Ishikawa (cell line): Measurements from ENCODE around the gene SEC31A.

Source experiments
- CEBPB ChIP-seq: IDR thresholded peaks from 2 replicates; pipeline ENCODE4 v1.6.1; 2012
- CREB1 ChIP-seq: IDR thresholded peaks from 2 replicates; pipeline ENCODE4 v1.6.1; 2012; ENCODE audit warnings: low read depth
- EGR1 ChIP-seq: IDR thresholded peaks from 2 replicates; pipeline ENCODE4 v1.6.1; 2012
- EP300 ChIP-seq: IDR thresholded peaks from 2 replicates; pipeline ENCODE4 v1.6.1; 2012; ENCODE audit warnings: borderline replicate concordance
- FOXM1 ChIP-seq: IDR thresholded peaks from 2 replicates; pipeline ENCODE4 v1.6.1; 2012; ENCODE audit warnings: low read depth, borderline replicate concordance
- MAX ChIP-seq: IDR thresholded peaks from 2 replicates; pipeline ENCODE4 v1.6.1; 2012
- NFIC ChIP-seq: IDR thresholded peaks from 2 replicates; pipeline ENCODE4 v1.6.1; 2012
- RAD21 ChIP-seq: IDR thresholded peaks from 2 replicates; pipeline ENCODE4 v1.6.1; 2012; ENCODE audit warnings: low read depth
- REST ChIP-seq: IDR thresholded peaks from 2 replicates; pipeline ENCODE4 v1.6.1; 2012; ENCODE audit warnings: low read depth, mild to moderate bottlenecking
- TAF1 ChIP-seq: IDR thresholded peaks from 2 replicates; pipeline ENCODE4 v1.6.1; 2012; ENCODE audit warnings: low read depth, mild to moderate bottlenecking
- TCF12 ChIP-seq: IDR thresholded peaks from 2 replicates; pipeline ENCODE4 v1.6.1; 2012; ENCODE audit warnings: low read depth
- TEAD4 ChIP-seq: IDR thresholded peaks from 2 replicates; pipeline ENCODE4 v1.6.1; 2012
- USF1 ChIP-seq: IDR thresholded peaks from 2 replicates; pipeline ENCODE4 v1.6.1; 2012
- YY1 ChIP-seq: IDR thresholded peaks from 2 replicates; pipeline ENCODE4 v1.6.1; 2012; ENCODE audit warnings: low read depth
- ZBTB7A ChIP-seq: IDR thresholded peaks from 2 replicates; pipeline ENCODE4 v1.6.1; 2012; ENCODE audit warnings: low read depth

SEC31A gene

GRCh38 chr4:82803746-82804145 is 87.2 kb downstream of the SEC31A start:
- no peak for TF ChIP-seq USF1
- no peak for TF ChIP-seq FOXM1
- TF ChIP-seq RAD21 = no peak
- TF ChIP-seq TEAD4 = no peak
- TF ChIP-seq YY1 = no peak
- TF ChIP-seq REST = no peak
- TF ChIP-seq MAX = no peak
- TF ChIP-seq NFIC = no peak
- TF ChIP-seq TCF12 = no peak
- TF ChIP-seq ZBTB7A = no peak
- TF ChIP-seq CEBPB = no peak
- TF ChIP-seq CREB1 = no peak
- TF ChIP-seq EP300 = no peak
- TF ChIP-seq EGR1 = no peak
- no peak for TF ChIP-seq TAF1

GRCh38 chr4:82802911-82803310 is 88.0 kb downstream of the SEC31A start:
- TF ChIP-seq CREB1 = no peak
- no peak for TF ChIP-seq YY1
- no peak for TF ChIP-seq TAF1
- TF ChIP-seq TEAD4 = no peak
- no peak for TF ChIP-seq EP300
- no peak for TF ChIP-seq ZBTB7A
- no peak for TF ChIP-seq NFIC
- no peak for TF ChIP-seq REST
- no peak for TF ChIP-seq RAD21
- no peak for TF ChIP-seq EGR1
- no peak for TF ChIP-seq TCF12
- TF ChIP-seq FOXM1 = no peak
- no peak for TF ChIP-seq MAX
- TF ChIP-seq USF1 = no peak
- no peak for TF ChIP-seq CEBPB

GRCh38 chr4:82801910-82802521 is 88.9 kb downstream of the SEC31A start:
- TF ChIP-seq TAF1 (no peak), EGR1 (no peak), CREB1 (no peak), RAD21 (peak; percentile 80), NFIC (no peak), USF1 (no peak), TCF12 (no peak)

- TF ChIP-seq EP300 = no peak
- TF ChIP-seq EGR1 = peak; percentile 81
- no peak for TF ChIP-seq TEAD4
- no peak for TF ChIP-seq TAF1
- TF ChIP-seq USF1 = no peak
These were observed 91.7 kb downstream of the SEC31A start for GRCh38 chr4:82799006-82799881.
